GM18867 (cell line): ENCODE results near the gene TTC16.

Source experiments
- ATAC-seq: cut with Tn5 transposase; IDR thresholded peaks from one replicate; pipeline ENCODE4 v1.9.1; 2021; ENCODE audit warnings: mild to moderate bottlenecking, moderate library complexity; ENCODE audit not compliant: unreplicated experiment

Gene TTC16

GRCh38 chr9:127762111-127762676 lies 46.3 kb downstream of the TTC16 start:
- no peak for ATAC-seq

GRCh38 chr9:127763918-127764384 lies 48.1 kb downstream of the TTC16 start:
- no peak for ATAC-seq

- ATAC-seq = no peak
Observed at GRCh38 chr9:127765418-127765817, 49.5 kb downstream of the TTC16 start.

- ATAC-seq = no peak
Observed at GRCh38 chr9:127767410-127767809, 51.5 kb downstream of the TTC16 start.

- ATAC-seq = no peak
Observed at GRCh38 chr9:127767909-127768331, 52.0 kb downstream of the TTC16 start.

- no peak for ATAC-seq
Observed at GRCh38 chr9:127768698-127769097, 52.8 kb downstream of the TTC16 start.

GRCh38 chr9:127769101-127769500 lies 53.2 kb downstream of the TTC16 start:
- no peak for ATAC-seq

- no peak for ATAC-seq
Observed at GRCh38 chr9:127769929-127770582, 54.2 kb downstream of the TTC16 start.

GRCh38 chr9:127770583-127770904 lies 54.7 kb downstream of the TTC16 start:
- ATAC-seq = no peak

- peak; percentile 86 for ATAC-seq
Observed at GRCh38 chr9:127770905-127771569, 55.2 kb downstream of the TTC16 start.

GRCh38 chr9:127771570-127772189 lies 55.8 kb downstream of the TTC16 start:
- ATAC-seq = no peak

GRCh38 chr9:127772603-127773002 lies 56.7 kb downstream of the TTC16 start:
- no peak for ATAC-seq

GRCh38 chr9:127773272-127773671 lies 57.4 kb downstream of the TTC16 start:
- ATAC-seq = no peak

- ATAC-seq = no peak
Observed at GRCh38 chr9:127773981-127774380, 58.1 kb downstream of the TTC16 start.

- ATAC-seq = no peak
Observed at GRCh38 chr9:127776195-127776923, 60.5 kb downstream of the TTC16 start.

- no peak for ATAC-seq
Observed at GRCh38 chr9:127776924-127777289, 61.0 kb downstream of the TTC16 start.

GRCh38 chr9:127777368-127777980 lies 61.6 kb downstream of the TTC16 start:
- no peak for ATAC-seq

GRCh38 chr9:127778280-127779135 lies 62.6 kb downstream of the TTC16 start, which contains the start of gene SH2D3C:
Gene SH2D3C (minus strand): TSS chr9:127778666. CDS start chr9:127778627, 39 bp downstream.
- ATAC-seq = peak; percentile 33

GRCh38 chr9:127779136-127779981 lies 63.5 kb downstream of the TTC16 start:
- ATAC-seq = peak; percentile 44
